ENCODE data around the gene NME2.

Gene NME2

GRCh38 chr17:51166198-51166986, at the start of gene NME2:
Gene NME2 (plus strand): TSS chr17:51166411. CDS start chr17:51166831, 420 bp downstream.
- ATAC-seq (ENCODE audit: low read depth) (peak; percentile 88), DNase-seq (ENCODE audit: low spot score) (peak; percentile 92)
- peak within 1 kb of the TSS; percentile 84 for H3K4me3 ChIP-seq (ENCODE audit: severe bottlenecking)
- H3K4me1 ChIP-seq (ENCODE audit: insufficient read depth, poor library complexity, severe bottlenecking): no peaks in the 10 kb centered on the region
- H3K27me3 ChIP-seq (ENCODE audit: insufficient read depth, poor library complexity, severe bottlenecking): no peaks in the 10 kb centered on the region
- H3K27ac ChIP-seq (ENCODE audit: poor library complexity, severe bottlenecking): peak within 1 kb of the TSS; percentile 77
- no peak for TF ChIP-seq CTCF (IDR thresholded peaks at IDR 0.05; ENCODE audit: poor library complexity, severe bottlenecking)
- H3K9me3 ChIP-seq (ENCODE audit: severe bottlenecking): no peaks in the 10 kb centered on the region
- peaks cover 62% of the 10 kb centered on the region for H3K36me3 ChIP-seq (ENCODE audit: low read depth)

- H3K9me3 ChIP-seq (ENCODE audit: severe bottlenecking): no peaks in the 10 kb centered on the region
These were observed 47.6 kb upstream of the NME2 start for GRCh38 chr17:51118330-51119195.

DNA sequence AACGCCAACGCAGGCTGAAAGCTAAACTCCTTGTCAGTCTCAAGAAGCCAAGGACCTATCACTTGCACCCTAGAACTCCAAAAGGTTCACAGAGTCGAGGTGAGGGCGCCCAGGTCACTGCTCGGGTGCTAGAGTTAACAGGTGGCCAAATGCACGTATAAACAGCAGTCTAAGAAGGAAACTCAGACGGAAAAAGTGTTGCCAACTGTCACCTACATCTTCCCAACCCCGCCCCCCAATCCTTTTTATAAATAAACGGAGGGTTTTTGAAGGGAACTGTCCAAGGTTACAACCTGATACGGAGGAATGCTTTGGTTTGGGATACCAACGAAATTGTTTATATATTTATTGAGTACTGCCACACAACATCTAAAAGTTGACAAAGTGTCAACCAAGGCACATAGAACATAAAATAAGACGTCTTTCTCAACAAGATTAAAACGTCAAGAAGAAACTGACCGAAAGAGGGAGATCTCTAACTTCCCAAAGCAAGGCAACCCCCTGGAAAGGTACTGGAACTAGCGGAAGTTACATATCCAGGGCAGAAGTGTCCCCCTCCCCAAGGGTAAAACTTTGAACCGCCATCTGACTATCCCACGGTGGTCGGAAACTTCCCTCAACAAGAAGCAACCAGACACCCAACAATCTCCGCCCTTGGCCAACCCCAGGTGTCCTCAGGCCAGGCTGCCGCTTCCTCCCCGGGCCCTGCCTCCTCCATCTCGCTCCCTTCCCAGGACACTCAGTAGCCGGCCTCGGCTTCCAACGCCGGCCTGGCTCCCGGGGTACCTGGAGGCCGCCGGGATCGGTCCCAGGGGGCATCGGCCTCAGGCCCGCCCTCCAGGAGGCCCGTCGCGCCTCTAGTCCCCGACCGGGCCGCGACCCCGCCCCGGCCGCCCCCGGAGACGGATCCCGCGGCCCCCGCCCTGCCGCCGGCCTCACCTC, 46.5 kb upstream of the NME2 start:
- Histone ChIP-seq H3K4me3 (ENCODE audit: severe bottlenecking) (peak overlapping the region; percentile 75), H3K4me1 (ENCODE audit: insufficient read depth, poor library complexity, severe bottlenecking) (peaks cover 17% of the 10 kb centered on the region), H3K27ac (ENCODE audit: poor library complexity, severe bottlenecking) (peak overlapping the region; percentile 95), H3K36me3 (ENCODE audit: low read depth) (0 out of 2 replicates have a peak, but pooled peaks cover 4% of the 10 kb centered on the region), H3K9me3 (ENCODE audit: severe bottlenecking) (no peaks in the 10 kb centered on the region), H3K27me3 (ENCODE audit: insufficient read depth, poor library complexity, severe bottlenecking) (no peaks in the 10 kb centered on the region)
- ATAC-seq (ENCODE audit: low read depth): peak; percentile 53
- TF ChIP-seq CTCF (IDR thresholded peaks at IDR 0.05; ENCODE audit: poor library complexity, severe bottlenecking): peak; percentile 32
- peak; percentile 66 for DNase-seq (ENCODE audit: low spot score)

More at GRCh38 chr17:51118330-51119195, 47.6 kb upstream of the NME2 start:
- Histone ChIP-seq H3K36me3 (ENCODE audit: low read depth) (0 out of 2 replicates have a peak, but pooled peaks cover 4% of the 10 kb centered on the region), H3K4me3 (ENCODE audit: severe bottlenecking) (no peak overlapping the region), H3K27me3 (ENCODE audit: insufficient read depth, poor library complexity, severe bottlenecking) (no peaks in the 10 kb centered on the region), H3K4me1 (ENCODE audit: insufficient read depth, poor library complexity, severe bottlenecking) (peaks cover 17% of the 10 kb centered on the region), H3K27ac (ENCODE audit: poor library complexity, severe bottlenecking) (no peak overlapping the region)
- DNase-seq (ENCODE audit: low spot score): no peak
- TF ChIP-seq CTCF (IDR thresholded peaks at IDR 0.05; ENCODE audit: poor library complexity, severe bottlenecking): no peak
- ATAC-seq (ENCODE audit: low read depth): no peak

DNA sequence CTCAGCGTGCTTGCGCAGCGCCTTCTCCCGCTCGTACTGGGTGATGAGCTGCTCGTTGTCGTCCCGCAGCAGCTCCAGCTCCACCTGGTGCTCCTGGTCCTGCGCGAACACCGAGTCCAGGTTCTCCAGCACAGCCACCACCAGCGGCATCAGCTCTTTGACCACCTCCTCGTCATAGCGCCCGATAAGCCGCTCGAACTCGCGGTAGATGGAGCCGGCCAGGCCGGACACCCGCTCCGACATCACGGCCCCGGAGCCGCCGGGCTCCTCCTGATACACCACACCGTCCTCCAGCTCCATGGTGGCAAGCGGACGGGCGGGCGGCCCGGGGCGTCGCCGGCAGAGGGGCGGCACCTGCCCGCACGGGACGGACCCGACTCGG, 45.9 kb upstream of the NME2 start:
- H3K4me1 ChIP-seq (ENCODE audit: insufficient read depth, poor library complexity, severe bottlenecking): peaks cover 17% of the 10 kb centered on the region
- no peaks in the 10 kb centered on the region for H3K9me3 ChIP-seq (ENCODE audit: severe bottlenecking)
- H3K36me3 ChIP-seq (ENCODE audit: low read depth): 0 out of 2 replicates have a peak, but pooled peaks cover 4% of the 10 kb centered on the region
- no peak for TF ChIP-seq CTCF (IDR thresholded peaks at IDR 0.05; ENCODE audit: poor library complexity, severe bottlenecking)
- ATAC-seq (ENCODE audit: low read depth): peak; percentile 50
- H3K4me3 ChIP-seq (ENCODE audit: severe bottlenecking): peak overlapping the region; percentile 75
- H3K27me3 ChIP-seq (ENCODE audit: insufficient read depth, poor library complexity, severe bottlenecking): no peaks in the 10 kb centered on the region
- peak; percentile 73 for DNase-seq (ENCODE audit: low spot score)
- H3K27ac ChIP-seq (ENCODE audit: poor library complexity, severe bottlenecking): peak overlapping the region; percentile 95

All from RWPE2 (cell line).